Breast epithelium (tissue), 3 donors: Measurements from ENCODE around the gene SH3BP4.

Experiments
- POLR2A ChIP-seq: fragments of 450-650 bp; IDR thresholded peaks from one replicate; pipeline ENCODE4 v1.6.1; 2016; ENCODE audit warnings: antibody characterized with exemption, mild to moderate bottlenecking, moderate library complexity
- TF ChIP-seq, protein P1 (sequence below), 3 donors: fragments of 450-650 bp; IDR thresholded peaks; one replicate each; pipeline ENCODE4 v1.5.1; 2016 to 2017; ENCODE audit warnings: antibody characterized with exemption in 3 of 3, mild to moderate bottlenecking in 3 of 3, moderate library complexity in 3 of 3

DNA sequence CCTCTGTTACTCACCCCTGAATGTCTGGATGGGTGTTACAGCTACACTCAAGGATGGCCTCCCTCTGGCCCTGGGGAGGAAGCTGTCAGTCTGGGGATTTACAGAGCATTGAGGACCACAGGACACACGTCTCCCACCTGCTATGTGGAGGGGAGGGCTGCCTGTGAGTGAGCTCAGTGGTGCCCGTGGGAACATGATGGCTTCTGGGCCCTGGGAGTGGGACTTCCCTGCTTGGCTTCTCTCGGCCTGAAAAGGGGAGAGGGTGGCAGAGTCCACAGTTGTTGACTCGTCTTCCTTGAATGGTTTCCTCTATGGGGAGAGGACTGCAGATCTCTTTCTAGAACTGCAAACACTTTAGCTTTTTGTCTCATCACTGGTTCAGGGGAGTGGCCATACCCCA lies 79.1 kb downstream of the SH3BP4 start:
- TF ChIP-seq, protein P1, sequence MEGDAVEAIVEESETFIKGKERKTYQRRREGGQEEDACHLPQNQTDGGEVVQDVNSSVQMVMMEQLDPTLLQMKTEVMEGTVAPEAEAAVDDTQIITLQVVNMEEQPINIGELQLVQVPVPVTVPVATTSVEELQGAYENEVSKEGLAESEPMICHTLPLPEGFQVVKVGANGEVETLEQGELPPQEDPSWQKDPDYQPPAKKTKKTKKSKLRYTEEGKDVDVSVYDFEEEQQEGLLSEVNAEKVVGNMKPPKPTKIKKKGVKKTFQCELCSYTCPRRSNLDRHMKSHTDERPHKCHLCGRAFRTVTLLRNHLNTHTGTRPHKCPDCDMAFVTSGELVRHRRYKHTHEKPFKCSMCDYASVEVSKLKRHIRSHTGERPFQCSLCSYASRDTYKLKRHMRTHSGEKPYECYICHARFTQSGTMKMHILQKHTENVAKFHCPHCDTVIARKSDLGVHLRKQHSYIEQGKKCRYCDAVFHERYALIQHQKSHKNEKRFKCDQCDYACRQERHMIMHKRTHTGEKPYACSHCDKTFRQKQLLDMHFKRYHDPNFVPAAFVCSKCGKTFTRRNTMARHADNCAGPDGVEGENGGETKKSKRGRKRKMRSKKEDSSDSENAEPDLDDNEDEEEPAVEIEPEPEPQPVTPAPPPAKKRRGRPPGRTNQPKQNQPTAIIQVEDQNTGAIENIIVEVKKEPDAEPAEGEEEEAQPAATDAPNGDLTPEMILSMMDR (IDR thresholded peaks at IDR 0.05), result no peak
- no peak for TF ChIP-seq POLR2A
